Breast epithelium (tissue), 3 donors: ENCODE results near the gene LGALS8.

Source experiments
- CTCF ChIP-seq, 3 donors: fragments of 450-650 bp; IDR thresholded peaks; one replicate each; pipeline ENCODE4 v1.5.1; 2016 to 2017; ENCODE audit warnings: antibody characterized with exemption in 3 of 3, mild to moderate bottlenecking in 3 of 3, moderate library complexity in 3 of 3
- POLR2A ChIP-seq: fragments of 450-650 bp; IDR thresholded peaks from one replicate; pipeline ENCODE4 v1.6.1; 2016; ENCODE audit warnings: antibody characterized with exemption, mild to moderate bottlenecking, moderate library complexity
- POLR2AphosphoS5 ChIP-seq, 3 donors: sonication (generic); formaldehyde crosslinking; IDR thresholded peaks; one replicate each; pipeline ENCODE4 v1.6.1; 2017; ENCODE audit warnings: antibody characterized with exemption in 3 of 3

GRCh38 chr1:236558081-236558480, 34.3 kb downstream of the LGALS8 start:
- TF ChIP-seq CTCF (IDR thresholded peaks at IDR 0.05) (no peak), POLR2AphosphoS5 (IDR thresholded peaks at IDR 0.05) (no peak), POLR2A (no peak)
